Activated naive CD4-positive, alpha-beta T cell treated with anti-CD3 and anti-CD28 coated beads, Interleukin-2, amount 50 U/mL, for 24 hours (primary cell): ENCODE data around the gene C1QA.
"Not testable (repeated sequence)": the region's sequence is repeated elsewhere in the genome, so short reads cannot be mapped to it uniquely, and the experiment has no call there.

Experiments used
- H3K27ac Mint-ChIP-seq: one replicate; pipeline ENCODE4 v1.8.0; 2021; ENCODE audit warnings: mild to moderate bottlenecking, mixed read lengths
- H3K27me3 Mint-ChIP-seq: one replicate; pipeline ENCODE4 v1.8.0; 2021; ENCODE audit warnings: mixed read lengths
- H3K36me3 Mint-ChIP-seq: one replicate; pipeline ENCODE4 v1.8.0; 2021; ENCODE audit warnings: mixed read lengths
- H3K4me1 Mint-ChIP-seq: one replicate; pipeline ENCODE4 v1.8.0; 2021; ENCODE audit warnings: mixed read lengths
- H3K4me3 Mint-ChIP-seq: one replicate; pipeline ENCODE4 v1.8.0; 2021; ENCODE audit warnings: mild to moderate bottlenecking, mixed read lengths
- H3K9me3 Mint-ChIP-seq: one replicate; pipeline ENCODE4 v1.8.0; 2021; ENCODE audit warnings: mixed read lengths

C1QA gene

GRCh38 chr1:22645931-22646330 is 9.5 kb downstream of the C1QA start:
- Mint-ChIP-seq H3K36me3 (no peaks in the 10 kb centered on the region), H3K4me3 (no peak overlapping the region), H3K27ac (no peak overlapping the region), H3K27me3 (peaks cover 6% of the 10 kb centered on the region), H3K9me3 (no peaks in the 10 kb centered on the region), H3K4me1 (no peaks in the 10 kb centered on the region)

GRCh38 chr1:22646384-22646783 is 10.0 kb downstream of the C1QA start:
- Mint-ChIP-seq H3K27me3 (peaks cover 3% of the 10 kb centered on the region), H3K9me3 (no peaks in the 10 kb centered on the region)

GRCh38 chr1:22650089-22650693 is 13.8 kb downstream of the C1QA start:
- H3K36me3 Mint-ChIP-seq = no peaks in the 10 kb centered on the region
- no peak overlapping the region for H3K27ac Mint-ChIP-seq
- peaks cover 3% of the 10 kb centered on the region for H3K27me3 Mint-ChIP-seq
- no peaks in the 10 kb centered on the region for H3K9me3 Mint-ChIP-seq
- H3K4me1 Mint-ChIP-seq = no peaks in the 10 kb centered on the region
- H3K4me3 Mint-ChIP-seq = no peak overlapping the region

More at GRCh38 chr1:22646384-22646783, 10.0 kb downstream of the C1QA start:
- no peak overlapping the region for H3K27ac Mint-ChIP-seq
- H3K36me3 Mint-ChIP-seq = no peaks in the 10 kb centered on the region
- no peak overlapping the region for H3K4me3 Mint-ChIP-seq
- H3K4me1 Mint-ChIP-seq = no peaks in the 10 kb centered on the region

- Mint-ChIP-seq H3K9me3 (no peaks in the 10 kb centered on the region), H3K27me3 (peaks cover 3% of the 10 kb centered on the region), H3K36me3 (no peaks in the 10 kb centered on the region), H3K27ac (no peak overlapping the region), H3K4me1 (no peaks in the 10 kb centered on the region), H3K4me3 (no peak overlapping the region)
These were observed 15.8 kb downstream of the C1QA start for GRCh38 chr1:22651941-22652856.

- H3K4me1 Mint-ChIP-seq = no peaks in the 10 kb centered on the region
- no peaks in the 10 kb centered on the region for H3K9me3 Mint-ChIP-seq
- no peak within 1 kb of the TSS for H3K4me3 Mint-ChIP-seq
- no peaks in the 10 kb centered on the region for H3K36me3 Mint-ChIP-seq
- peaks cover 3% of the 10 kb centered on the region for H3K27me3 Mint-ChIP-seq
- H3K27ac Mint-ChIP-seq = no peak within 1 kb of the TSS
These were observed 16.5 kb downstream of the C1QA start, which contains the start of gene C1QB for GRCh38 chr1:22652881-22653316. Gene C1QB (plus strand): TSS chr1:22653236. CDS start chr1:22659463, 6,227 bp downstream.

GRCh38 chr1:22654692-22655091 is 18.3 kb downstream of the C1QA start:
- no peaks in the 10 kb centered on the region for H3K27me3 Mint-ChIP-seq
- H3K27ac Mint-ChIP-seq = no peak overlapping the region
- H3K4me1 Mint-ChIP-seq = no peaks in the 10 kb centered on the region
- H3K36me3 Mint-ChIP-seq = no peaks in the 10 kb centered on the region
- no peak overlapping the region for H3K4me3 Mint-ChIP-seq
- H3K9me3 Mint-ChIP-seq = no peaks in the 10 kb centered on the region

- no peak overlapping the region for H3K27ac Mint-ChIP-seq
- H3K9me3 Mint-ChIP-seq = no peaks in the 10 kb centered on the region
- no peaks in the 10 kb centered on the region for H3K4me1 Mint-ChIP-seq
- peaks cover 2% of the 10 kb centered on the region for H3K27me3 Mint-ChIP-seq
- no peak overlapping the region for H3K4me3 Mint-ChIP-seq
- no peaks in the 10 kb centered on the region for H3K36me3 Mint-ChIP-seq
These were observed 22.1 kb downstream of the C1QA start for GRCh38 chr1:22658385-22659163.

- H3K9me3 Mint-ChIP-seq = no peaks in the 10 kb centered on the region
- no peak overlapping the region for H3K27ac Mint-ChIP-seq
- no peak overlapping the region for H3K4me3 Mint-ChIP-seq
These were observed 24.4 kb downstream of the C1QA start for GRCh38 chr1:22660716-22661241.

GRCh38 chr1:22661880-22662279 is 25.5 kb downstream of the C1QA start:
- no peaks in the 10 kb centered on the region for H3K9me3 Mint-ChIP-seq
- no peak overlapping the region for H3K27ac Mint-ChIP-seq
- peaks cover 2% of the 10 kb centered on the region for H3K27me3 Mint-ChIP-seq
- no peaks in the 10 kb centered on the region for H3K36me3 Mint-ChIP-seq
- no peak overlapping the region for H3K4me3 Mint-ChIP-seq
- H3K4me1 Mint-ChIP-seq = no peaks in the 10 kb centered on the region

More at GRCh38 chr1:22660716-22661241, 24.4 kb downstream of the C1QA start:
- H3K36me3 Mint-ChIP-seq = no peaks in the 10 kb centered on the region
- H3K27me3 Mint-ChIP-seq = peaks cover 2% of the 10 kb centered on the region
- H3K4me1 Mint-ChIP-seq = no peaks in the 10 kb centered on the region

GRCh38 chr1:22662318-22662717 is 25.9 kb downstream of the C1QA start:
- H3K27me3 Mint-ChIP-seq = peaks cover 2% of the 10 kb centered on the region
- no peaks in the 10 kb centered on the region for H3K4me1 Mint-ChIP-seq
- H3K4me3 Mint-ChIP-seq = no peak overlapping the region
- H3K36me3 Mint-ChIP-seq = no peaks in the 10 kb centered on the region
- H3K9me3 Mint-ChIP-seq = no peaks in the 10 kb centered on the region
- H3K27ac Mint-ChIP-seq = no peak overlapping the region

GRCh38 chr1:22662986-22663408 is 26.6 kb downstream of the C1QA start:
- Mint-ChIP-seq H3K27ac (no peak overlapping the region), H3K9me3 (no peaks in the 10 kb centered on the region), H3K27me3 (peaks cover 2% of the 10 kb centered on the region)

GRCh38 chr1:22665752-22666151 is 29.3 kb downstream of the C1QA start:
- no peaks in the 10 kb centered on the region for H3K4me1 Mint-ChIP-seq
- H3K4me3 Mint-ChIP-seq = no peak overlapping the region
- no peaks in the 10 kb centered on the region for H3K36me3 Mint-ChIP-seq
- H3K9me3 Mint-ChIP-seq = no peaks in the 10 kb centered on the region
- no peak overlapping the region for H3K27ac Mint-ChIP-seq
- peaks cover 7% of the 10 kb centered on the region for H3K27me3 Mint-ChIP-seq

More at GRCh38 chr1:22662986-22663408, 26.6 kb downstream of the C1QA start:
- Mint-ChIP-seq H3K36me3 (no peaks in the 10 kb centered on the region), H3K4me3 (no peak overlapping the region), H3K4me1 (no peaks in the 10 kb centered on the region)

GRCh38 chr1:22666412-22666811 is 30.0 kb downstream of the C1QA start:
- no peaks in the 10 kb centered on the region for H3K36me3 Mint-ChIP-seq
- peaks cover 10% of the 10 kb centered on the region for H3K27me3 Mint-ChIP-seq
- H3K4me1 Mint-ChIP-seq = no peaks in the 10 kb centered on the region
- H3K9me3 Mint-ChIP-seq = no peaks in the 10 kb centered on the region
- no peak overlapping the region for H3K4me3 Mint-ChIP-seq
- H3K27ac Mint-ChIP-seq = no peak overlapping the region

GRCh38 chr1:22668840-22669239 is 32.4 kb downstream of the C1QA start:
- H3K9me3 Mint-ChIP-seq, H3K36me3 Mint-ChIP-seq, H3K27ac Mint-ChIP-seq, H3K4me1 Mint-ChIP-seq, H3K4me3 Mint-ChIP-seq: not testable (repeated sequence)
- H3K27me3 Mint-ChIP-seq = peaks cover 21% of the 10 kb centered on the region

- peaks cover 32% of the 10 kb centered on the region for H3K27me3 Mint-ChIP-seq
- no peaks in the 10 kb centered on the region for H3K36me3 Mint-ChIP-seq
These were observed 34.0 kb downstream of the C1QA start for GRCh38 chr1:22670352-22670975.

More at GRCh38 chr1:22670352-22670975, 34.0 kb downstream of the C1QA start:
- H3K4me1 Mint-ChIP-seq = no peaks in the 10 kb centered on the region
- H3K9me3 Mint-ChIP-seq = no peaks in the 10 kb centered on the region
- no peak overlapping the region for H3K4me3 Mint-ChIP-seq
- H3K27ac Mint-ChIP-seq = no peak overlapping the region
